ENCODE measurements around the gene LRRC47. TPM values are rescaled to one million over a fixed set of nuclear protein-coding genes. Genes with fewer than 3 reads are reported as not detected.
"Not testable (repeated sequence)": the region's sequence is repeated elsewhere in the genome, so short reads cannot be mapped to it uniquely, and the experiment has no call there.

Gene LRRC47
- total RNA-seq, 1 donor from 2014 or later, result 27.5 TPM

- no peak for ATAC-seq
- DNase-seq (ENCODE audit: low spot score), result no peak
Measured at GRCh38 chr1:3816331-3817137, 20.2 kb upstream of the LRRC47 start.

- no peak for DNase-seq (ENCODE audit: low spot score)
- no peak for ATAC-seq
Measured at GRCh38 chr1:3814771-3815561, 18.7 kb upstream of the LRRC47 start.

GRCh38 chr1:3814065-3814464 is 17.8 kb upstream of the LRRC47 start:
- no peak for ATAC-seq
- no peak for DNase-seq (ENCODE audit: low spot score)

- ATAC-seq, result no peak
- no peak for DNase-seq (ENCODE audit: low spot score)
Measured at GRCh38 chr1:3811595-3811911, 15.3 kb upstream of the LRRC47 start.

GRCh38 chr1:3810149-3810761 is 14.0 kb upstream of the LRRC47 start:
- DNase-seq (ENCODE audit: low spot score); ATAC-seq: not testable (repeated sequence)

- DNase-seq (ENCODE audit: low spot score), result no peak
- no peak for ATAC-seq
Measured at GRCh38 chr1:3809680-3810079, 13.4 kb upstream of the LRRC47 start.

- DNase-seq (ENCODE audit: low spot score) (no peak), ATAC-seq (no peak)
Measured at GRCh38 chr1:3807769-3808168, 11.5 kb upstream of the LRRC47 start.

- no peak for DNase-seq (ENCODE audit: low spot score)
Measured at GRCh38 chr1:3805038-3805437, 8.7 kb upstream of the LRRC47 start.

GRCh38 chr1:3804627-3804944 is 8.3 kb upstream of the LRRC47 start:
- DNase-seq (ENCODE audit: low spot score); ATAC-seq: not testable (repeated sequence)

More at GRCh38 chr1:3805038-3805437, 8.7 kb upstream of the LRRC47 start:
- no peak for ATAC-seq

GRCh38 chr1:3803905-3804626 is 7.8 kb upstream of the LRRC47 start:
- no peak for DNase-seq (ENCODE audit: low spot score)
- ATAC-seq, result no peak

- DNase-seq (ENCODE audit: low spot score); ATAC-seq: not testable (repeated sequence)
Measured at GRCh38 chr1:3800795-3801194, 4.5 kb upstream of the LRRC47 start.

- no peak for ATAC-seq
- no peak for DNase-seq (ENCODE audit: low spot score)
Measured at GRCh38 chr1:3799976-3800685, 3.8 kb upstream of the LRRC47 start.

- ATAC-seq (peak; percentile 42), DNase-seq (ENCODE audit: low spot score) (peak; percentile 52)
Measured at GRCh38 chr1:3795453-3796214, 664 bp downstream of the LRRC47 start.

GRCh38 chr1:3790952-3791351 is 5.3 kb downstream of the LRRC47 start:
- DNase-seq (ENCODE audit: low spot score) (no peak), ATAC-seq (no peak)

- ATAC-seq (no peak), DNase-seq (ENCODE audit: low spot score) (no peak)
Measured at GRCh38 chr1:3790500-3790923, 5.8 kb downstream of the LRRC47 start.

- DNase-seq (ENCODE audit: low spot score) (no peak), ATAC-seq (no peak)
Measured at GRCh38 chr1:3789421-3790300, 6.6 kb downstream of the LRRC47 start.

- ATAC-seq, result no peak
- no peak for DNase-seq (ENCODE audit: low spot score)
Measured at GRCh38 chr1:3788756-3789420, 7.4 kb downstream of the LRRC47 start.
